GM21367 (cell line): ENCODE data around the gene UGT1A7.

ENCODE experiments used
- ATAC-seq: cut with Tn5 transposase; IDR thresholded peaks from one replicate; pipeline ENCODE4 v1.9.1; 2021; ENCODE audit not compliant: unreplicated experiment

UGT1A7 gene

DNA sequence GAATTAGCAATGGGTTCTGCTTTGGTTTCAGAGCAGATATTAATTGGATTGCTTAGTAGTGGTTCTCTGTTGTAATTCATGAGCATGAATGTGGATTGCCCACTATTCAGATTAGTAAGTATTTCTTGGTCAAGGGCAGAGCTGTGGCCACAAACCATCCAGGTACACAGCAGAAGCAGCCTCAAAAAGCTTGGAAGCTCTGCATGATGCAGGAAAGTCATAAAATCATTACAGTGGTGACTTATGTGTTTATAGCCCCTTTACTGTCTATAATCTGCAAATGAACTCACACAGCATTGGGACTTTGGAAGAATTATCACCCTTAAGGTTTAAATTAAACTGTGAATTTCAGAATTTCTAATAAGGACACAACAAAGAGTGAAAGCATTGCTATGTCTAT is 76.4 kb downstream of the UGT1A7 start:
- no peak for ATAC-seq

DNA sequence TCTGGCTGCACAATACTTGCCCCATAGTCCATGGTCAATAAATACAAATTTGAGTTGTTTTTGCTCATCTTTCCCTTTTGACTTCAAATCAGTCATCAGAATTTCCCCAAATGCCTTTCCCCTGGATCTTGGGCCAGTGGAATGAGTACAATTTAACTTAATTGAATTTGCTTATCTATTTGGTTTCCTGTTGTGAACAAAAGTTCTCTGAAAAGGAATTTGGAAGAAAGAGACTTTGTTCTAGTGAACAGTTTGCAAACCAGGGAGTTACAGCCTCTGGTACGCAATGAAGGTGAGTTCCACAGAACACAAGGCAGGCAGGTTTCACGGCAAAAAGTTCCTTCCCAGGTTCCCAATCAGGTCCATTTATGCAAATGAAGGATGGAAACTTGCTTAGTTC is 77.1 kb downstream of the UGT1A7 start:
- no peak for ATAC-seq

DNA sequence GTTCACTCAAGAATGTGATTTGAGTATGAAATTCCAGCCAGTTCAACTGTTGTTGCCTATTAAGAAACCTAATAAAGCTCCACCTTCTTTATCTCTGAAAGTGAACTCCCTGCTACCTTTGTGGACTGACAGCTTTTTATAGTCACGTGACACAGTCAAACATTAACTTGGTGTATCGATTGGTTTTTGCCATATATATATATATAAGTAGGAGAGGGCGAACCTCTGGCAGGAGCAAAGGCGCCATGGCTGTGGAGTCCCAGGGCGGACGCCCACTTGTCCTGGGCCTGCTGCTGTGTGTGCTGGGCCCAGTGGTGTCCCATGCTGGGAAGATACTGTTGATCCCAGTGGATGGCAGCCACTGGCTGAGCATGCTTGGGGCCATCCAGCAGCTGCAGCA is 78.3 kb downstream of the UGT1A7 start, which contains the start of gene UGT1A1:
Gene UGT1A1 (plus strand): TSS at position 228 of the 400 bp plus-strand sequence. CDS start 18 bp downstream, at position 246.
- no peak for ATAC-seq

DNA sequence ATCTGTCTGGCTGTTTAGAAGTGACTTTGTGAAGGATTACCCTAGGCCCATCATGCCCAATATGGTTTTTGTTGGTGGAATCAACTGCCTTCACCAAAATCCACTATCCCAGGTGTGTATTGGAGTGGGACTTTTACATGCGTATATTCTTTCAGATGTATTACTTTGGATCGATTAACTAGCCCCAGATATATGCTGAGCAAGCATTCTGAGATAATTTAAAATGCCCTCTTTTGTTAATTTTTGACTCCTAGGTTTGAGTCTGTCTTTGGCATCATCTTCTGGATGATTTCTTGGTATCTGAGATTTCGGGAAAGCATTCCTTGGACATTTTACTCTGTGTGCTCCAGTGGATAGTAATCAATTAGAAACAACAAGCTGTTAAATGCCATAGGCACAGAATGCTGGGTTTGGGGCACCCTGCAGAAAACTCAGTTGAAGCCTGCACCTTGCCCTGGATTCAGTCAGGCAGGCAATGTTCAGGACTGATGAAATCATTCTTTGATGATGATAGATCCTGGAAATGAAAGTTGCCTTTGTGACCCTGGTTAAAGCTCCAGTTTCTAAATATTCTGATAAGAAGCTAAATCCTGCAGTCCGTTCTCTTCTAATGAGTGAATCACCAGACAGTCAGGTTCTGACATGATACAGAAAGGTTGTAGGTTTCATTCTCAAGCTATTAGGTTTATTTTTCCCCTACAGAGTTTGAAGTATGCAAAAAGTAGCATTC is 79.5 kb downstream of the UGT1A7 start:
- ATAC-seq: no peak

DNA sequence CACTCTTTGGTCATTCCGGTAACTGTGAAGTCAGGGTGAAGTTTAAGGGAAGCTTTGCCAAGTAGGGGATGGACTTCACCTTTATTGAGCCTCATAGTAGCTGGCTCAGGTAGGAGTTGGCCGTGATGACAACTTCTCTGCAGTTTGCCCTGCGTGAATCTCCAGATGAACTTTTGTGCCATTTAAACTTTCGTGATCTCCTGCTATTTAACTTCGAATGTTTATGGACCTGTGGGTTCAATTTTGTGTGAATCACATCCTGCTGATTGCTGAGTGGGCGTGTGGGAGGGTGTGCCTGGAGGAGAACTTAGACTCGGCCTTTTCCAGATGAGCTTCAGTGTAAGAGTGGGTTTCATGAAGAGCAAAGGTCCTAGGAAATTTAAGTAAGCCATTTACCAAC is 82.6 kb downstream of the UGT1A7 start:
- no peak for ATAC-seq

DNA sequence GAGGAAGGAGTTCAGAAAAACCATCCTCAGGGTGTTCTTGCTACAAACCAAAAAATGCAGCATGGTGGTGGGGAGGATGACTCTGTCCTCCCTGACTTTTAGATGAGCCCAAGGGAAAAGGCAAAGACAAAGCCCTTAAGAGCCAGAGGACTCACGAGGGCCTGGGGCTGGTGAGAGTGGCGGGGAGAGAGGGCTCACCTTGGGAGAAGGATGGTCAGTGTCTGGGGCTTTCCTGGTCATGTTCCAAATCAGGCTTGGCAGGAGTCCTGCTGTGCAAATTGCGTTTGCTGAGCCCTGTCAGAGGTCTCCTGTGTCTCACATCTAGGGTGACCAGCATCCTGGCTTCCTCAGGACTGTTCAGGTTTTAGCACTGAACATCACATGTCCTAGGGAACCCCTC is 83.1 kb downstream of the UGT1A7 start:
- no peak for ATAC-seq

DNA sequence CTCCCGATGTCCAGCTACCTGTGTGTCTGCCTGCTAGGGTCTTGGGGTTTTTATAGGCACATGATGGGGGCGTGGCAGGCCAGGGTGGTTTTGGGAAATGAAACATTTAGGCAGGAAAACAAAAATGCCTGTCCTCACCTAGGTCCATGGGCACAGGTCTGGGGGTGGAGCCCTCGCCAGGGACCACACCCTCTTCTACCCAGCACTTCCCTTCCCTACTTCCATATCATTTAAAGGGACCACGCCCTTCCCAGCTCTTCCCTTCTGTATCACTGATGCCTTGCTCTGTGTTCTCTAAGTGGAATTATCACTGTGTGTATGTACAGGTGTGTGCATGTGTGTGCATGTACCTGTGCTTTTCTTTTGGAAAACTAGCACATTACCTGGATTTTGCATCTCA is 84.7 kb downstream of the UGT1A7 start:
- no peak for ATAC-seq

DNA sequence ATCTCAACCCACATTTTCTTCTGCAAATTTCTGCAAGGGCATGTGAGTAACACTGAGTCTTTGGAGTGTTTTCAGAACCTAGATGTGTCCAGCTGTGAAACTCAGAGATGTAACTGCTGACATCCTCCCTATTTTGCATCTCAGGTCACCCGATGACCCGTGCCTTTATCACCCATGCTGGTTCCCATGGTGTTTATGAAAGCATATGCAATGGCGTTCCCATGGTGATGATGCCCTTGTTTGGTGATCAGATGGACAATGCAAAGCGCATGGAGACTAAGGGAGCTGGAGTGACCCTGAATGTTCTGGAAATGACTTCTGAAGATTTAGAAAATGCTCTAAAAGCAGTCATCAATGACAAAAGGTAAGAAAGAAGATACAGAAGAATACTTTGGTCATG is 86.4 kb downstream of the UGT1A7 start:
- no peak for ATAC-seq

DNA sequence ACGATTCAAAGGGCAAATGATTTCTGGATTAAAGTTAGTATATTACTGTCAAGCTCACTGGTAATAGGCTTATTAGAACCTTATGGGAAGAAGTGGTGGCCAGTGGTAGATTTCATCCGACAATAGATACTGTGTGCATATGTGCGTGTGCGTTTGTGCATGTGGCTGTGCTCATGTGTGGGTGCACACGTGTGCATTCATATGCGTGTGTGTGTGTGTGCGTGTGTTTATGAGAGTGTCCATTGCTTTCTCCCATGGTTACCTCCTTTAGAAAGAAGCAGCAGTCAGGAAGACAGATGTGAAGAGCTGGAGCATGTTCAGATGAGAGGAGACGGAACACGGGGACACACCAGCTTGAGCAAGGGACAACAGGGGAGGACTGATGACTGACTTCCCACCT is 87.6 kb downstream of the UGT1A7 start:
- ATAC-seq: no peak

DNA sequence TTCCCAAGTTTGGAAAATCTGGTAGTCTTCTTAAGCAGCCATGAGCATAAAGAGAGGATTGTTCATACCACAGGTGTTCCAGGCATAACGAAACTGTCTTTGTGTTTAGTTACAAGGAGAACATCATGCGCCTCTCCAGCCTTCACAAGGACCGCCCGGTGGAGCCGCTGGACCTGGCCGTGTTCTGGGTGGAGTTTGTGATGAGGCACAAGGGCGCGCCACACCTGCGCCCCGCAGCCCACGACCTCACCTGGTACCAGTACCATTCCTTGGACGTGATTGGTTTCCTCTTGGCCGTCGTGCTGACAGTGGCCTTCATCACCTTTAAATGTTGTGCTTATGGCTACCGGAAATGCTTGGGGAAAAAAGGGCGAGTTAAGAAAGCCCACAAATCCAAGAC is 90.5 kb downstream of the UGT1A7 start:
- ATAC-seq: no peak

DNA sequence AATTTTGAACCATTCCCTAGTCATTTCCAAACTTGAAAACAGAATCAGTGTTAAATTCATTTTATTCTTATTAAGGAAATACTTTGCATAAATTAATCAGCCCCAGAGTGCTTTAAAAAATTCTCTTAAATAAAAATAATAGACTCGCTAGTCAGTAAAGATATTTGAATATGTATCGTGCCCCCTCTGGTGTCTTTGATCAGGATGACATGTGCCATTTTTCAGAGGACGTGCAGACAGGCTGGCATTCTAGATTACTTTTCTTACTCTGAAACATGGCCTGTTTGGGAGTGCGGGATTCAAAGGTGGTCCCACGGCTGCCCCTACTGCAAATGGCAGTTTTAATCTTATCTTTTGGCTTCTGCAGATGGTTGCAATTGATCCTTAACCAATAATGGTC is 90.9 kb downstream of the UGT1A7 start:
- no peak for ATAC-seq

DNA sequence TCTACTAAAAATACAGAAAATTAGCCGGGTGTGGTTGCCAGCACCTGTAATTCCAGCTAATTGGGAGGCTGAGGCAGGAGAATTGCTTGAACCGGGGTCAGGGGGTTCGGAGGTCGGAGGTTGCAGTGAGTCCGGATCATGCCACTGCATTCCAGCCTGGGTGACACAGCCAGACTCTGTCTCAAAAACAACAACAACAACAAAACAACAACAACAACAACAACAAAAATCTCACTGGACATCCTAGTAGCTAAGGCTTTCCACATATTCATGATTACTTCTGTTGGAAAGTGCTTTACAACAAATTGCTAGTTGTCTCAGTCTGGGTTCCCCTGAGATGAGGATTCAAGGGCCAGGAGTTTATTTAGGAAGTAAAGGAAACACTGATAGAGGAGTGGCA is 92.2 kb downstream of the UGT1A7 start:
- no peak for ATAC-seq

DNA sequence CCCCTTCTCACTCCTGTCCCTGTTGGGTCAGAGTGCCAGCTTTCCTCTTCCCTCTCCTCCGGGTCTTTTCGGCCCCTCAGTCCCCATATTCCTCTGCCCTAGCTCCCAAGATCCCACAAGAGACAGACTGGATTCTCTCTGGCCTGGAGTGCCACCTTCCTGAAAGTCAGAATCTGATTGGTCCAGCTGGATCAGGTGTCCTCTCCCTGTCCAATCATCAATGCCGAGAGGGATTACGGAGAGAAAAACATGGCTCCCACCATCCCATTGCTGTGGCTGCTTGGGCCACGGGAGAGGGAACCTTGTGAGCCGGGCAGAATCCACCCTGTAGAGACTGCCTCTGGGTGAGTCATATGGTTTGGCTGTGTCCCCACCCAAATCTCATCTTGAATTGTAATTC is 93.7 kb downstream of the UGT1A7 start:
- no peak for ATAC-seq

DNA sequence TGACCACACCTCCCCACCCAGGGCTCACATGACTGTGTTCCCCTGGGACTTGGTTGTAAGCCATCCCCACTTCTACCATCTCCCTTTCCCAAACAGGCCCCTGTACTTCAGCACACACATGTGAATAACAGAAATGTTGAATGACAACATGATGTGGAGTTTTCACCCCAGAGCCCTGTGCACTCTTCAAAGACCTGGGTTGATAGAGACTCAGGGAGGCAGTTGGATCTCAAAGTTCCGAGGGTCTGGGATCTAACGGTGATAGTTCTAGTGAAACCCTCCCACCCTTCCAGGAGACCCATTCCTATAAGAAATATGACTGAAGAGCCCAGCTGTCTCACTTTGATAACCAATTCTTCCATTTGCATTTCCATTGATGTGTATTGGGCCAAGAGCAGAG is 96.3 kb downstream of the UGT1A7 start, which contains the start of gene MROH2A:
Gene MROH2A (plus strand): TSS at position 301 of the 400 bp plus-strand sequence. CDS start 1,029 bp downstream, outside the sequence.
- no peak for ATAC-seq

DNA sequence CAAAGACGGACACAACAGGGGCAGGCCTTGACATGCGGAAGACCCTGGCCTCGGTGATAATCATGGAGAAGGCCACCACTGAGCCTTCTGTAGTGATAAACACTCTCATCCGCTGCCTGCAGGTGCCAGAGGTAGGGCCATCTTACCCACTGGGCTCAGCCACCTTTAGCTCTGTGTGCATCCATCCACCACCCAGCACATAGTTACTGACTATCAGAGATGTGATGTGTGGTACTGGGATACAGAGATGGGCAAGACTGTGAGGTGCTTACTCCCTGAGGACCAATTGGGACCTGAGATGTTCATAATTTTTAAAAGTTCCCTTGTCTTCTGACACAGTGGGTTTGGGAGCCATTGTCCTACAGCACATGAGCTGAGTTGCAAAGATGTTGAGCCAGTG is 98.0 kb downstream of the UGT1A7 start:
- no peak for ATAC-seq

DNA sequence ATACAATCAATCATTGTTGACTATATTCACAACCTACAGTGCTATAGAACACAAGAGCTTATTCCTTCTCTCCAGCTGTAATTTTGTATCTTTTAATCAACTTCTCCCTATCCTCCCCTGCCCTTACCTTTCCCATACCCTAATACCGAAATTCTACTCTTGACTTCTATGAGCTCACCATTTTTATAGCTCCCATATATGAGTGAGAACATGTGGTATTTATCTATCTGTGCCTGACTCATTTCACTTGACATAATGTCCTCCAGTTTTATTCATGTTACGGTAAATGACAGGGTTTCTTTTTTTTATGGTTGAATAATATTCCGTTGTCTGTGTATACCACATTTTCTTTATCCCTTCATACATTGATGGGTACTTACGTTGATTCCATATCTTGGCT is 99.1 kb downstream of the UGT1A7 start:
- ATAC-seq: no peak

DNA sequence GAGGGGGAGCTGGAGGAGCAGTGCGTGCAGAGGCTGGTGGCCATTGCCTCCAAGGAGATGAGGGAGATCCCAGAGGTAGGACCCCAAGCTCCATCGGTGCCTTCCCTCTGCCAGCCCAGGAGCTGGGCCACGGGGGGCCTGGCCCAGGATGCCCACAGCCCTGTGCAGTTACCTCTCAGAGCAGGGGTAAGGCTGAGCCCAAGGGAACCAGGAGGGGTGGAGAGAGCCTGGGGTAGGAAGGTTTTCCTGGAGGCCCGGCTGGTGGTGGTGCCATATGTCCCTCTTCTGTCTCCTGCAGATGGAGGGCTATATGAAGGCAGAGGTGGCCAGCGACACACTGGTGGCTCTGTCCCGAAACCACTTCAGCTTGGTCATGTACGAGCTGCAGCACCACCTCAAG is 107.9 kb downstream of the UGT1A7 start:
- ATAC-seq: no peak

DNA sequence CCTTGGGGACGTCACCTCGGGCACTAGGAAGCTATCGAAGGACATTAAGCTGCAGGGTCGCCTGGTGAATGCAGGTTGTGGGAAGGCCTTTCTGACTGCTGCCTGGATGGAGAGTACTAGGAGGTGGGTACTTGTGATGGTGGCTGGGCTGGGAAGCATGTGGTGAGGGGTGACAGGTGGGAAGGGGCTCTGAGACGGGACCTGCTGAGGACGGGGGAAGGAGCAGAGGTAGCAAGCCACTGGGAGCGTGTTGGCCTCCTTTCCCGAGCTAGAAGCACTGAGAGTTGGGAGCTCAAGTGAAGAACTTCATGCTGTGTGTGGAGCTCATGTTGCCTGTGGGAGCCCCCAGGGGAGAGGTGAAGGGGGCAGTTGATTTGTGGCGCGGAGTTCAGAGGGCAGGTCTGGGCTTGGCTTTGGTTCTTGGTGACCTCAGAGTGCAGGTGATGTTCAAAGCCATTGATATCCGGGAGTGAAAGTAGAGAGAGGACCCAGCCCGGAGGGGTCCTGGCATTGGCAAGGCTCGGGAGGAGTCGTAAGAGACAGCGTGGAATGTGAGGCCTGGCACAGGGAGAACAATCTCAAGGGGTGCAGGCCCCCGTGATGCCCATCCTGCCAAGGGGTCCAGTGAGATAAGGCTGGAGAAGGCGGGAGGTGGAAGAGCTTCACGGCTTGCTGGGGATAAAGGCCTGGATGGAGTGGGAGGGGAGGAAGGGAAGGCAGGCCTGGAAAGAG is 109.6 kb downstream of the UGT1A7 start:
- no peak for ATAC-seq

DNA sequence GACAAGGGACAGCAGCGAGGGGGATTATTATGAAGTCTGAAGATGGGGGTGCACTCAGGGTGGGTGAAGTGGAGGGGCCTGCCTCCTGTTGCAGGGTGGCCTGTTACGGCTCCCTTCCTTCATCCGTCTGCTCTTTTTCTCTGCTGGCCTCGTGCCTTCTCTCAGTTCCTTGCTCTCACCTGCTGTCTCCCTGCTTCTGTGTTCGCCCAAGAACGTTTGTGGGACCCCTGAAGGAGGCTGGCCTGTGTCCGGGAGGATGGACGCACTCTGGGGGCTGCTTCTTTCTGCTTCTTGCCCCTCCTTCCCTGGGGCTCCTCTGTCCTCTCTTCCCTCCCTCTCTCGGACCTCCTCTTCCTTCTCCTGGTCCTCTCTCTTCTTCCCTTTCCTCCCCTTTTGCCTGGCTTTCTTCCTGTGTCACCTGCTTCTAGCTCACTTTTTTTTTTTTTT is 110.2 kb downstream of the UGT1A7 start:
- ATAC-seq: no peak

DNA sequence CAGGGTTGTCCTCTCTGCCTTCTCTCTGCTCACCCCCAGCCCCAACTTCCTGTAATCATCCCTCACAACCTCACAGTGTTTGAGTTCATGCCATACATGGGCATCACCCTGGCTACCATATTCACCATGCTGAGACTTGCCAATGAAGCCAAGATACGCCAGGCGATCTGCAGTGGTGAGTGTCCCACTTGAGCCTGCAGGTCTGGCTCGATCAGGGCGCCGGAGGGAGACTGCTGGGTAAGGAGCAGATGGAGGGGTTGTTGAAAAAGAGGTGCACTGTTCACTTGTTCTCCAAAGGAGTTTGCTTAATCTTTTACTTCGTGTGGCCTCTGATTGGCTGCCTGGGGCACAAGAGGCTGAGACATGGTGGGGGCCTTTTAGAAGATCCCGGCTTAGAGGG is 111.0 kb downstream of the UGT1A7 start:
- ATAC-seq: no peak

DNA sequence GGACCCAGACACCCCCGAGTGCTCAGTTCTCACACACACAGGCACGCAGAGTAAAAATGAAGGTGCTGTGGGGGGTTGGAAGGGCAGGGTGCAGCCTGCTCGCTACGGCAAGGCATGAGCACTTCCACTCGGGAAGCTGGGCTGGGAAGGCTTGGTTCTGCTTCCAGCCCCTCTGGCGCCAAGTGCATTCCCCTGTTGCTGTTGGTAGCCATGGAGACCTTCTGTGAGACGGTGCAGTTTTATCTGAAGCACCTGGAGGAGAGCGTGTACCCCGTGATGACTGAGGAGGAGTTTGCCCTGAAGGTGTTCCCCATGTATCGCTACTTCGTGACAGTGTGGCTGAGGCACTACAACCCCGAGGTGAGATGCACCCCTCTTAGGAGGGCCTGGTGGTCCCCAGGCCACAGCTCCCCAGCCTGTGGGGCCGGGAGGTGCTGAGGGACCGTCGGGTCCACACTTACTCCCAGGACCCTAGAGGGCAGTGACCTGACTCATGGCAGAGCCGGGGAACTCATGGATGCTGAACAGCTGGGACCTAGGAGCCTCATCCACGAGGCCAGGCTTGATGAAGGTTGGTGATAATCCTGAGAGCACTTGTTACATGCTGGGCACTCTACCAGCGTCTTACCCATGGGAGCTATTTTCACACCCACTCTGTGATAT is 111.9 kb downstream of the UGT1A7 start:
- no peak for ATAC-seq

DNA sequence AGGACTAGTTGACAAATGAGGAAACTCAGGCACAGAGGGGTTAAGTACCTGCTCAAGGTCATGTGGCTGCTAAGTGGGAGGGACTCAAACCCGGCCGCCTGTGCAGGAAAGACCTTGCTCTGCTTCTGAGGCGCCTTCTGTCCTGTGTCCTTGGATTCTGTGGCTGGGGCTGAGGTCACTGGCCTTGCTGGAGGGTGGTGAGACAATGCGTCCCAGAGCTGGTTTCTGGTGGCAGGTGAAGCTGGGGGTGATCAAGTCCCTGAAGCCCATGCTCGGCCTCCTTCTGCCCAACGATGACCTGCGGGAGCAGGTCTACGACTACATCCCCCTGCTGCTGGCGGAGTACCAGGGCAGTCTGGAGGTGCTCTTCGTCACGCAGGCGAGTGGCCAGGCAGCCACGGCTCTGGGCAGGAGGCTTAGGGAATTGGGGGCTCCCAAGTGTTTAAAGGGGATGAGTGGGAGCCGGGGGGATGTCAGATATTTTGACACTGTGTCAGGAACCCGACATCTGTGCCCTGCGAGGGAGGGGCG is 112.5 kb downstream of the UGT1A7 start:
- no peak for ATAC-seq
